Keratinocyte (primary cell): Measurements from ENCODE around the gene EFCAB6.

Experiments
- EZH2 ChIP-seq: IDR thresholded peaks from one replicate; pipeline ENCODE4 v1.6.1; 2012; ENCODE audit warnings: inconsistent platforms, mild to moderate bottlenecking, low read length, moderate library complexity
- TF ChIP-seq, protein P1 (sequence below), 3 experiments: IDR thresholded peaks in 1 of 3; conservative IDR thresholded peaks in 1 of 3; optimal IDR thresholded peaks in 1 of 3; 2 replicates in 2 of 3; 3 replicates in 1 of 3; pipeline versions ENCODE3 to v1.5.1; 2011; ENCODE audit warnings: low read length in 3 of 3, mild to moderate bottlenecking in 3 of 3, moderate library complexity in 2 of 3, control low read depth in 1 of 3, inconsistent platforms in 1 of 3; ENCODE audit not compliant: insufficient read depth in 2 of 3; ENCODE audit errors: extremely low read depth in 1 of 3

DNA sequence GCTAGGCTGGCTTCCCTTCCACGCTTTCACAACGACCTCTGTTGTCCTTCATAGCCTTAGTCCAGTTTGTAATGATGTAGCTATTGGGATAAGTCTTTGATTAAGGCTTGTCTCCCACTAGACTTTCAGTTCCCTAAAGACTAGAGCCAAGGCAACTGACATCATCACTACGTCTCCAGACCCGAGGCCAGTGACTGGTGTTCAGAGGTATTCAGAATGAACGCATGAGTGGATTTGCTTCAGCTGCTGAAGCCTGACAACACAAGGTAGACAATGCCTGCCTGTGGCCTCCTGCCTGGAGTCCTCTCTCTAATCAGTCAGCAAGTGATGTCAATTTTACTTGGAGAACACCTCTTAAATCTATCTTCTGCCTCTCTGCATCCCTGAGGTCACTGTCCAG lies 13.6 kb downstream of the EFCAB6 start:
- TF ChIP-seq, protein P1, sequence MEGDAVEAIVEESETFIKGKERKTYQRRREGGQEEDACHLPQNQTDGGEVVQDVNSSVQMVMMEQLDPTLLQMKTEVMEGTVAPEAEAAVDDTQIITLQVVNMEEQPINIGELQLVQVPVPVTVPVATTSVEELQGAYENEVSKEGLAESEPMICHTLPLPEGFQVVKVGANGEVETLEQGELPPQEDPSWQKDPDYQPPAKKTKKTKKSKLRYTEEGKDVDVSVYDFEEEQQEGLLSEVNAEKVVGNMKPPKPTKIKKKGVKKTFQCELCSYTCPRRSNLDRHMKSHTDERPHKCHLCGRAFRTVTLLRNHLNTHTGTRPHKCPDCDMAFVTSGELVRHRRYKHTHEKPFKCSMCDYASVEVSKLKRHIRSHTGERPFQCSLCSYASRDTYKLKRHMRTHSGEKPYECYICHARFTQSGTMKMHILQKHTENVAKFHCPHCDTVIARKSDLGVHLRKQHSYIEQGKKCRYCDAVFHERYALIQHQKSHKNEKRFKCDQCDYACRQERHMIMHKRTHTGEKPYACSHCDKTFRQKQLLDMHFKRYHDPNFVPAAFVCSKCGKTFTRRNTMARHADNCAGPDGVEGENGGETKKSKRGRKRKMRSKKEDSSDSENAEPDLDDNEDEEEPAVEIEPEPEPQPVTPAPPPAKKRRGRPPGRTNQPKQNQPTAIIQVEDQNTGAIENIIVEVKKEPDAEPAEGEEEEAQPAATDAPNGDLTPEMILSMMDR (optimal IDR thresholded peaks at IDR 0.05 in 1 of 3, IDR thresholded peaks at IDR 0.05 in 1 of 3, conservative IDR thresholded peaks at IDR 0.05 in 1 of 3; ENCODE audit: extremely low read depth in 1 of 3, insufficient read depth in 2 of 3, low read length in 3 of 3) = no peak
- no peak for TF ChIP-seq EZH2
